H1 (cell line): Measurements from ENCODE around the gene TGM3. TPM values are rescaled to one million over a fixed set of nuclear protein-coding genes. Genes with fewer than 3 reads are reported as not detected.

Source experiments
- EP300 ChIP-seq, 2 experiments: IDR thresholded peaks; 1 replicate in 1 of 2; 2 replicates in 1 of 2; pipeline ENCODE4 v1.6.1; 2011 to 2012; ENCODE audit warnings: low read depth in 2 of 2, low read length in 2 of 2, mild to moderate bottlenecking in 2 of 2, borderline replicate concordance in 1 of 2, inconsistent platforms in 1 of 2, moderate library complexity in 1 of 2
- RBBP5 ChIP-seq: IDR thresholded peaks from 2 replicates; pipeline ENCODE4 v1.7.1; 2012; ENCODE audit warnings: low read depth, mild to moderate bottlenecking, inconsistent platforms, low read length, moderate library complexity, borderline replicate concordance
- polyA plus RNA-seq, 7 experiments: library from polyadenylated mRNA; depleted of rRNA in 3 of 7; stranded (reverse) in 5 of 7; unstranded in 2 of 7; fragments of >200 nt in 5 of 7; fragments of 200-250 nt in 2 of 7; gene quantifications; 1 replicate in 5 of 7; 2 replicates in 1 of 7; 4 replicates in 1 of 7; pipeline versions ENCODE4 v1.2.1 to v1.2.3, GENCODE V29; 2011 to 2013; ENCODE audit warnings: missing spikeins in 2 of 7, mixed read lengths in 2 of 7
- total RNA-seq: library from RNA; stranded (reverse); fragmentation: NEBNext Ultra II Directional; extraction: Animal tissue kit (Norgen Biotek cat#: 25700); gene quantifications from 2 replicates; pipeline ENCODE4 v1.2.1, GENCODE V29; 2021
- TF ChIP-seq, protein P1 (sequence below), 3 experiments: IDR thresholded peaks; 1 replicate in 2 of 3; 2 replicates in 1 of 3; pipeline versions ENCODE4 v1.5.1 to v1.6.1; 2011; ENCODE audit warnings: low read length in 3 of 3, mild to moderate bottlenecking in 3 of 3, inconsistent platforms in 2 of 3, low read depth in 1 of 3, moderate library complexity in 1 of 3; ENCODE audit not compliant: insufficient read depth in 1 of 3; ENCODE audit errors: control extremely low read depth in 1 of 3

Gene TGM3
- total and polyA plus RNA-seq, 2 of the 8 experiments (the other 6 are each of a cell fraction or from before 2014, with no cell fraction given): 0.12 TPM; not detected in 1

DNA sequence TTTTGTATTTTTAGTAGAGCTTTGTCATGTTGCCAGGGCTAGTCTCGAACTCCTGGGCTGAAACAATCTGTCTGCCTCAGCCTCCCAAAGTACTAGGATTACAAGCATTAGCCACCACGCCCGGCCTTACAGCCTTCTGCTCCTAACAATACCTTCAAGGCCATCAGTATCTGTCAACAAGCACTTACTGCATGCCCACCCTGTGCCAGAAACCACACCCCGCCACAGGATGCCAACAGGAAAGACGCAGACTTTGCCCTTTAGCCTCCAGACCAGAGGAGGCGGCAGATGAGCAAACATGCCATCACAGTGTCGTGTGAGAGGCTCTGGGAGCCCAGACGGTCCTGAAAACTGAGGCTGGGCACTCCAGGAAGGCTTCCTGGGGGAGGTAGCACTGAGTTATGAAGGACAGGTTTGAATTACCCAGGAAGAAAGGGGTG, 34.7 kb upstream of the TGM3 start (continued):
- TF ChIP-seq, protein P1, sequence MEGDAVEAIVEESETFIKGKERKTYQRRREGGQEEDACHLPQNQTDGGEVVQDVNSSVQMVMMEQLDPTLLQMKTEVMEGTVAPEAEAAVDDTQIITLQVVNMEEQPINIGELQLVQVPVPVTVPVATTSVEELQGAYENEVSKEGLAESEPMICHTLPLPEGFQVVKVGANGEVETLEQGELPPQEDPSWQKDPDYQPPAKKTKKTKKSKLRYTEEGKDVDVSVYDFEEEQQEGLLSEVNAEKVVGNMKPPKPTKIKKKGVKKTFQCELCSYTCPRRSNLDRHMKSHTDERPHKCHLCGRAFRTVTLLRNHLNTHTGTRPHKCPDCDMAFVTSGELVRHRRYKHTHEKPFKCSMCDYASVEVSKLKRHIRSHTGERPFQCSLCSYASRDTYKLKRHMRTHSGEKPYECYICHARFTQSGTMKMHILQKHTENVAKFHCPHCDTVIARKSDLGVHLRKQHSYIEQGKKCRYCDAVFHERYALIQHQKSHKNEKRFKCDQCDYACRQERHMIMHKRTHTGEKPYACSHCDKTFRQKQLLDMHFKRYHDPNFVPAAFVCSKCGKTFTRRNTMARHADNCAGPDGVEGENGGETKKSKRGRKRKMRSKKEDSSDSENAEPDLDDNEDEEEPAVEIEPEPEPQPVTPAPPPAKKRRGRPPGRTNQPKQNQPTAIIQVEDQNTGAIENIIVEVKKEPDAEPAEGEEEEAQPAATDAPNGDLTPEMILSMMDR (IDR thresholded peaks at IDR 0.05; ENCODE audit: control extremely low read depth in 1 of 3, insufficient read depth in 1 of 3, low read depth in 1 of 3, low read length in 3 of 3): no peak
- TF ChIP-seq EP300 (IDR thresholded peaks at IDR 0.05; ENCODE audit: borderline replicate concordance in 1 of 2, low read depth in 2 of 2, low read length in 2 of 2): no peak
- TF ChIP-seq RBBP5: no peak
